ENCODE results near the gene DIP2C. TPM values are rescaled to one million over a fixed set of nuclear protein-coding genes. Genes with fewer than 3 reads are reported as not detected.

DIP2C gene
- total RNA-seq, 1 experiment from 2014 or later: 11.0 TPM

- Mint-ChIP-seq H3K27me3 (ENCODE audit: low read depth) (no peaks in the 10 kb centered on the region), H3K4me1 (peaks cover 34% of the 10 kb centered on the region), H3K36me3 (no peaks in the 10 kb centered on the region), H3K27ac (no peak overlapping the region), H3K4me3 (no peak overlapping the region), H3K9me3 (no peaks in the 10 kb centered on the region)
- no peak for ATAC-seq
- TF ChIP-seq SMAD3 (CRISPR knock-in tag; IDR thresholded peaks at IDR 0.05; ENCODE audit: borderline replicate concordance) (no peak), E2F1 (CRISPR knock-in tag; IDR thresholded peaks at IDR 0.05) (no peak), CREM (CRISPR knock-in tag; IDR thresholded peaks at IDR 0.05) (no peak), CBFB (CRISPR knock-in tag; IDR thresholded peaks at IDR 0.05; ENCODE audit: low read depth) (no peak), PREB (CRISPR knock-in tag; IDR thresholded peaks at IDR 0.05; ENCODE audit: borderline replicate concordance) (no peak), JUN (CRISPR knock-in tag; IDR thresholded peaks at IDR 0.05) (no peak), ATF3 (CRISPR knock-in tag; conservative IDR thresholded peaks at IDR 0.05) (no peak), MYBL2 (CRISPR knock-in tag; IDR thresholded peaks at IDR 0.05) (no peak), TEAD1 (CRISPR knock-in tag; IDR thresholded peaks at IDR 0.05) (no peak), PRRX2 (CRISPR knock-in tag; IDR thresholded peaks at IDR 0.05) (no peak), GABPB1 (CRISPR knock-in tag; IDR thresholded peaks at IDR 0.05) (no peak), IRF2 (CRISPR knock-in tag; IDR thresholded peaks at IDR 0.05; ENCODE audit: borderline replicate concordance, low read depth) (no peak), AFF4 (CRISPR knock-in tag; IDR thresholded peaks at IDR 0.05; ENCODE audit: borderline replicate concordance) (no peak)
- CTCF ChIA-PET: no interaction called here
- DNase-seq (ENCODE audit: low spot score): no peak
- POLR2A ChIA-PET: no interaction called here
These were observed 165.5 kb downstream of the DIP2C start for GRCh38 chr10:523925-524324.

GRCh38 chr10:522350-522749, 167.1 kb downstream of the DIP2C start:
- H3K36me3 Mint-ChIP-seq: no peaks in the 10 kb centered on the region
- no peak overlapping the region for H3K4me3 Mint-ChIP-seq
- H3K27ac Mint-ChIP-seq: no peak overlapping the region
- ChIA-PET POLR2A (interaction anchor here (0.7 kb wide), 1 partner anchor 17 kb away, joined by 4 read pairs; no protein-coding TSS in a partner anchor), CTCF (interaction anchor here (4.5 kb wide), 1 partner anchor 11 kb away, joined by 11 read pairs; no protein-coding TSS in a partner anchor)
- no peaks in the 10 kb centered on the region for H3K9me3 Mint-ChIP-seq
- DNase-seq (ENCODE audit: low spot score) (no peak), ATAC-seq (no peak)
- H3K27me3 Mint-ChIP-seq (ENCODE audit: low read depth): no peaks in the 10 kb centered on the region
- TF ChIP-seq RORB (CRISPR knock-in tag; IDR thresholded peaks at IDR 0.05): no peak
- no peak for TF ChIP-seq TEAD1 (CRISPR knock-in tag; IDR thresholded peaks at IDR 0.05)
- TF ChIP-seq ZMAT4 (CRISPR knock-in tag; IDR thresholded peaks at IDR 0.05): no peak
- TF ChIP-seq MXD4 (CRISPR knock-in tag; IDR thresholded peaks at IDR 0.05; ENCODE audit: borderline replicate concordance): no peak
- no peak for TF ChIP-seq ETV6 (CRISPR knock-in tag; IDR thresholded peaks at IDR 0.05)
- H3K4me1 Mint-ChIP-seq: peaks cover 37% of the 10 kb centered on the region

All from WTC11 (cell line).